GM12801 (cell line): ENCODE data around the gene LAMB4.

ENCODE experiments used
- CTCF ChIP-seq: IDR thresholded peaks from one replicate; pipeline ENCODE4 v1.5.1; 2011; ENCODE audit warnings: control low read depth; ENCODE audit not compliant: insufficient read length; ENCODE audit errors: extremely low read depth

Gene LAMB4

GRCh38 chr7:108149908-108150307 is 19.7 kb upstream of the LAMB4 start:
- TF ChIP-seq CTCF, result no peak

DNA sequence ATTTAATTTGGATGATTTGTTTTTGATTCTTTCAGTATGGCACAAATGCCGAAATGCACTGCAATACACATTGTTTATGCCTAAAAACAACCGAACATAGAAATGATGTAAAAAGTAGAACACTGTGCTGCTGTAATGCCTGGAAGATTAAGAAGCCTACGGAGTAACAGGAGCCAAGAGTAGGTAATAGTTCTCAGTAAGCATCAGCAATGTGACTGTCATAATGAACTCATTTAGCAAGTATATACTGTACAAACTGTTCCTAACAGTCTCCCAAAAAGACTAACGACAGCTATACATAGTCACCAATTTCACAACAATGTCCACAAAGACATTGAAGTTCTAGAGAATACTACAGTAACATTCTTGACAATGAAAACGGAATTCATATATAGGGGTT is 19.0 kb upstream of the LAMB4 start:
- no peak for TF ChIP-seq CTCF

DNA sequence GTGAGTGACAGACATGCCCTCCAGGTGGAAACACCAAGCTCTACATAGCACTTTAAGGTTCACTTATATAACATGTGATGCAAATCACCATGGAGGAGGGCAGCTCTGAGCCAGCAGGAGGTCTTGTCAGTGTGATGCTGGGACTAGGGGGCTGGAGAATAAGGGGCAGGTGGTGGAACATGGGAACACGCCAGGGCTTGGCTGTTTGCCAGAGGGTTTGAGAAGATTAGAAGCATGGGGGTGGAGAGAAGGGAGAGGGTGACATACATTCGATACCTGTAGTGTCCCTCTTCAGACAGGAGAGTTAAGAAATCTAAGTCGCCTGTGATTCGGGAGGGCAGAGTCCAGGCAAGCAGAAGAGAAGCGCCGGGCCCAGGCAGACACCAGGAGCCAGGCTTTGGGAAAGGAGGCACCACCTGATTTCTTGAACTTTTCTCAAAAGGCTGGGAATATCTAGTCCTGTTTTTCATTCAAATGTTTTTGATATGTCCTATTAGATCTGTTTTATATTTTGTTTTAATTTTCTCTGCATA is 16.9 kb upstream of the LAMB4 start:
- no peak for TF ChIP-seq CTCF

GRCh38 chr7:108146070-108146842 is 16.1 kb upstream of the LAMB4 start:
- no peak for TF ChIP-seq CTCF

GRCh38 chr7:108145401-108145800 is 15.2 kb upstream of the LAMB4 start:
- no peak for TF ChIP-seq CTCF

GRCh38 chr7:108144931-108145330 is 14.8 kb upstream of the LAMB4 start:
- no peak for TF ChIP-seq CTCF

- no peak for TF ChIP-seq CTCF
Observed at GRCh38 chr7:108143658-108144420, 13.7 kb upstream of the LAMB4 start.
